Measurements from ENCODE around the gene CAPN13. TPM values are rescaled to one million over a fixed set of nuclear protein-coding genes. Genes with fewer than 3 reads are reported as not detected.

The CAPN13 gene
- total and polyA plus RNA-seq, 2 experiments from 2014 or later = 0.50 to 0.94 TPM

DNA sequence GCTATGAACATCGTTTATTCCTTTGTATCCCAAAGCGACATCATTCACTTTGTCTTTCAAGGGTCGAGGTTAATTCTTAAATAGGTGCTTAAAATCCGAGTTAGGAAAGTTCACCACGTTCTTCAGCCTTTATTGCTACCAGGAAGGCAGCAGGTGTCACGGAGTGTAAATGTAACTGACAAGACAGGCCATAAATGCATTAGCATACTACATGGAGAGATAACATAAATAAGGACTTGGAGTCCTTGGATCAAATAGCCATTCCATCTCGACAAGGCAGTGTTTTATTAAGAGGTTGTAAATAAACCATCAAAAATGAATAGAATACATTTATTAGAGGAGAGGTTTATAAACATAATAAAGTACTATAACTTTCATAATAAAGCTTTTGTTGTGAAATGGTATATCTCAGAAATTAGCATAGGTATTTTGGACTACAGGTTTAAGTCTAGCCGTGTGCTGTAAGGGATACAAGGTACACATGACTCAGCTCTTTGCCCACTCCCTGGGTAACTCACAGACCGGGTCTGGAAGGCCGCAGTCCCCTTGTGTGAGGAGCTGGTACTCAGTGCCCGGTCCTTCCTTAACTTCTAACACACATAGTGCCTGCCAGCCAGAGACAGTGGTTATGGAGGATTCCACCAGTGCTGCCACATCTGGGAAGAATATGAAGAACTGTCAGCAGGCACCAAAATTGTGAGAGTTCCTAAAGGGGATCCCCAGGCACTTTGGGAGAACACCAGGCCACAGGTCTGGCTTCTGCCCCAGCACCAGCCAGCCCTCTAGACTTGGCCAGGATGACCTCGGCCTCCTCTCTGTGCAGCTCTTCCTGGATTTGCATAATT is 29.4 kb downstream of the CAPN13 start:
- Histone ChIP-seq H3K27me3 (ENCODE audit: insufficient read depth) (no peaks in the 10 kb centered on the region), H4K20me1 (replicated peaks; ENCODE audit: insufficient read depth) (no peaks in the 10 kb centered on the region), H2AFZ (no peak overlapping the region), H3K4me2 (no peak overlapping the region), H3K36me3 (ENCODE audit: insufficient read depth) (no peaks in the 10 kb centered on the region), H3K4me3 (no peak overlapping the region), H3K27ac (ENCODE audit: low read depth) (no peak overlapping the region), H3K4me1 (ENCODE audit: insufficient read depth) (no peaks in the 10 kb centered on the region), H3K9me2 (ENCODE audit: insufficient read depth) (peaks cover 7% of the 10 kb centered on the region; the same call in 1 of the 2 replicates), H3K79me2 (replicated peaks; ENCODE audit: insufficient read depth) (no peaks in the 10 kb centered on the region), H3F3A (replicated peaks; ENCODE audit: low read depth) (no peaks in the 10 kb centered on the region)
- Mint-ChIP-seq H3K27me3 (ENCODE audit: insufficient read depth, low read depth, poor library complexity) (no peaks in the 10 kb centered on the region), H3K9me3 (no peaks in the 10 kb centered on the region), H3K4me1 (peaks cover 2% of the 10 kb centered on the region; the same call in 1 of the 3 replicates), H3K36me3 (ENCODE audit: low read depth) (no peaks in the 10 kb centered on the region; the same call in 2 of the 3 replicates), H3K4me3 (no peak overlapping the region), H3K27ac (peak overlapping the region; percentile 74; the same call in 1 of the 2 replicates)
- ATAC-seq (no peak), DNase-seq (ENCODE audit: low spot score) (no peak)
- TF ChIP-seq, protein P1, sequence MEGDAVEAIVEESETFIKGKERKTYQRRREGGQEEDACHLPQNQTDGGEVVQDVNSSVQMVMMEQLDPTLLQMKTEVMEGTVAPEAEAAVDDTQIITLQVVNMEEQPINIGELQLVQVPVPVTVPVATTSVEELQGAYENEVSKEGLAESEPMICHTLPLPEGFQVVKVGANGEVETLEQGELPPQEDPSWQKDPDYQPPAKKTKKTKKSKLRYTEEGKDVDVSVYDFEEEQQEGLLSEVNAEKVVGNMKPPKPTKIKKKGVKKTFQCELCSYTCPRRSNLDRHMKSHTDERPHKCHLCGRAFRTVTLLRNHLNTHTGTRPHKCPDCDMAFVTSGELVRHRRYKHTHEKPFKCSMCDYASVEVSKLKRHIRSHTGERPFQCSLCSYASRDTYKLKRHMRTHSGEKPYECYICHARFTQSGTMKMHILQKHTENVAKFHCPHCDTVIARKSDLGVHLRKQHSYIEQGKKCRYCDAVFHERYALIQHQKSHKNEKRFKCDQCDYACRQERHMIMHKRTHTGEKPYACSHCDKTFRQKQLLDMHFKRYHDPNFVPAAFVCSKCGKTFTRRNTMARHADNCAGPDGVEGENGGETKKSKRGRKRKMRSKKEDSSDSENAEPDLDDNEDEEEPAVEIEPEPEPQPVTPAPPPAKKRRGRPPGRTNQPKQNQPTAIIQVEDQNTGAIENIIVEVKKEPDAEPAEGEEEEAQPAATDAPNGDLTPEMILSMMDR (conservative IDR thresholded peaks at IDR 0.05; ENCODE audit: low read depth in 2 of 2) = no peak
- TF ChIP-seq JUNB (IDR thresholded peaks at IDR 0.05; ENCODE audit: unreplicated experiment) (no peak), STAT1 (IDR thresholded peaks at IDR 0.05; ENCODE audit: unreplicated experiment) (no peak), ZNF331 (CRISPR knock-in tag; IDR thresholded peaks at IDR 0.05; ENCODE audit: low read depth) (no peak), EZH2phosphoT487 (IDR thresholded peaks at IDR 0.05; ENCODE audit: unreplicated experiment) (no peak), EZH2 (IDR thresholded peaks at IDR 0.05; ENCODE audit: low read depth, unreplicated experiment) (no peak), POLR2AphosphoS5 (IDR thresholded peaks at IDR 0.05; ENCODE audit: low read depth) (no peak), CREB1 (CRISPR knock-in tag; IDR thresholded peaks at IDR 0.05; ENCODE audit: low read depth) (no peak)
- TF ChIP-seq, protein P2, sequence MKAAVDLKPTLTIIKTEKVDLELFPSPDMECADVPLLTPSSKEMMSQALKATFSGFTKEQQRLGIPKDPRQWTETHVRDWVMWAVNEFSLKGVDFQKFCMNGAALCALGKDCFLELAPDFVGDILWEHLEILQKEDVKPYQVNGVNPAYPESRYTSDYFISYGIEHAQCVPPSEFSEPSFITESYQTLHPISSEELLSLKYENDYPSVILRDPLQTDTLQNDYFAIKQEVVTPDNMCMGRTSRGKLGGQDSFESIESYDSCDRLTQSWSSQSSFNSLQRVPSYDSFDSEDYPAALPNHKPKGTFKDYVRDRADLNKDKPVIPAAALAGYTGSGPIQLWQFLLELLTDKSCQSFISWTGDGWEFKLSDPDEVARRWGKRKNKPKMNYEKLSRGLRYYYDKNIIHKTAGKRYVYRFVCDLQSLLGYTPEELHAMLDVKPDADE (IDR thresholded peaks at IDR 0.05) = no peak
- TF ChIP-seq, protein P3, sequence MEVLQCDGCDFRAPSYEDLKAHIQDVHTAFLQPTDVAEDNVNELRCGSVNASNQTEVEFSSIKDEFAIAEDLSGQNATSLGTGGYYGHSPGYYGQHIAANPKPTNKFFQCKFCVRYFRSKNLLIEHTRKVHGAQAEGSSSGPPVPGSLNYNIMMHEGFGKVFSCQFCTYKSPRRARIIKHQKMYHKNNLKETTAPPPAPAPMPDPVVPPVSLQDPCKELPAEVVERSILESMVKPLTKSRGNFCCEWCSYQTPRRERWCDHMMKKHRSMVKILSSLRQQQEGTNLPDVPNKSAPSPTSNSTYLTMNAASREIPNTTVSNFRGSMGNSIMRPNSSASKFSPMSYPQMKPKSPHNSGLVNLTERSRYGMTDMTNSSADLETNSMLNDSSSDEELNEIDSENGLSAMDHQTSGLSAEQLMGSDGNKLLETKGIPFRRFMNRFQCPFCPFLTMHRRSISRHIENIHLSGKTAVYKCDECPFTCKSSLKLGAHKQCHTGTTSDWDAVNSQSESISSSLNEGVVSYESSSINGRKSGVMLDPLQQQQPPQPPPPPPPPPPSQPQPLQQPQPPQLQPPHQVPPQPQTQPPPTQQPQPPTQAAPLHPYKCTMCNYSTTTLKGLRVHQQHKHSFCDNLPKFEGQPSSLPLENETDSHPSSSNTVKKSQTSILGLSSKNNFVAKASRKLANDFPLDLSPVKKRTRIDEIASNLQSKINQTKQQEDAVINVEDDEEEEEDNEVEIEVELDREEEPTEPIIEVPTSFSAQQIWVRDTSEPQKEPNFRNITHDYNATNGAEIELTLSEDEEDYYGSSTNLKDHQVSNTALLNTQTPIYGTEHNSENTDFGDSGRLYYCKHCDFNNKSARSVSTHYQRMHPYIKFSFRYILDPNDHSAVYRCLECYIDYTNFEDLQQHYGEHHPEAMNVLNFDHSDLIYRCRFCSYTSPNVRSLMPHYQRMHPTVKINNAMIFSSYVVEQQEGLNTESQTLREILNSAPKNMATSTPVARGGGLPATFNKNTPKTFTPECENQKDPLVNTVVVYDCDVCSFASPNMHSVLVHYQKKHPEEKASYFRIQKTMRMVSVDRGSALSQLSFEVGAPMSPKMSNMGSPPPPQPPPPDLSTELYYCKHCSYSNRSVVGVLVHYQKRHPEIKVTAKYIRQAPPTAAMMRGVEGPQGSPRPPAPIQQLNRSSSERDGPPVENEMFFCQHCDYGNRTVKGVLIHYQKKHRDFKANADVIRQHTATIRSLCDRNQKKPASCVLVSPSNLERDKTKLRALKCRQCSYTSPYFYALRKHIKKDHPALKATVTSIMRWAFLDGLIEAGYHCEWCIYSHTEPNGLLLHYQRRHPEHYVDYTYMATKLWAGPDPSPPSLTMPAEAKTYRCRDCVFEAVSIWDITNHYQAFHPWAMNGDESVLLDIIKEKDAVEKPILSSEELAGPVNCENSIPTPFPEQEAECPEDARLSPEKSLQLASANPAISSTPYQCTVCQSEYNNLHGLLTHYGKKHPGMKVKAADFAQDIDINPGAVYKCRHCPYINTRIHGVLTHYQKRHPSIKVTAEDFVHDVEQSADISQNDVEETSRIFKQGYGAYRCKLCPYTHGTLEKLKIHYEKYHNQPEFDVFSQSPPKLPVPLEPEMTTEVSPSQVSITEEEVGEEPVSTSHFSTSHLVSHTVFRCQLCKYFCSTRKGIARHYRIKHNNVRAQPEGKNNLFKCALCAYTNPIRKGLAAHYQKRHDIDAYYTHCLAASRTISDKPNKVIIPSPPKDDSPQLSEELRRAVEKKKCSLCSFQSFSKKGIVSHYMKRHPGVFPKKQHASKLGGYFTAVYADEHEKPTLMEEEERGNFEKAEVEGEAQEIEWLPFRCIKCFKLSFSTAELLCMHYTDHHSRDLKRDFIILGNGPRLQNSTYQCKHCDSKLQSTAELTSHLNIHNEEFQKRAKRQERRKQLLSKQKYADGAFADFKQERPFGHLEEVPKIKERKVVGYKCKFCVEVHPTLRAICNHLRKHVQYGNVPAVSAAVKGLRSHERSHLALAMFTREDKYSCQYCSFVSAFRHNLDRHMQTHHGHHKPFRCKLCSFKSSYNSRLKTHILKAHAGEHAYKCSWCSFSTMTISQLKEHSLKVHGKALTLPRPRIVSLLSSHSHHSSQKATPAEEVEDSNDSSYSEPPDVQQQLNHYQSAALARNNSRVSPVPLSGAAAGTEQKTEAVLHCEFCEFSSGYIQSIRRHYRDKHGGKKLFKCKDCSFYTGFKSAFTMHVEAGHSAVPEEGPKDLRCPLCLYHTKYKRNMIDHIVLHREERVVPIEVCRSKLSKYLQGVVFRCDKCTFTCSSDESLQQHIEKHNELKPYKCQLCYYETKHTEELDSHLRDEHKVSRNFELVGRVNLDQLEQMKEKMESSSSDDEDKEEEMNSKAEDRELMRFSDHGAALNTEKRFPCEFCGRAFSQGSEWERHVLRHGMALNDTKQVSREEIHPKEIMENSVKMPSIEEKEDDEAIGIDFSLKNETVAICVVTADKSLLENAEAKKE (CRISPR knock-in tag; IDR thresholded peaks at IDR 0.05) = no peak
- TF ChIP-seq, protein P4, sequence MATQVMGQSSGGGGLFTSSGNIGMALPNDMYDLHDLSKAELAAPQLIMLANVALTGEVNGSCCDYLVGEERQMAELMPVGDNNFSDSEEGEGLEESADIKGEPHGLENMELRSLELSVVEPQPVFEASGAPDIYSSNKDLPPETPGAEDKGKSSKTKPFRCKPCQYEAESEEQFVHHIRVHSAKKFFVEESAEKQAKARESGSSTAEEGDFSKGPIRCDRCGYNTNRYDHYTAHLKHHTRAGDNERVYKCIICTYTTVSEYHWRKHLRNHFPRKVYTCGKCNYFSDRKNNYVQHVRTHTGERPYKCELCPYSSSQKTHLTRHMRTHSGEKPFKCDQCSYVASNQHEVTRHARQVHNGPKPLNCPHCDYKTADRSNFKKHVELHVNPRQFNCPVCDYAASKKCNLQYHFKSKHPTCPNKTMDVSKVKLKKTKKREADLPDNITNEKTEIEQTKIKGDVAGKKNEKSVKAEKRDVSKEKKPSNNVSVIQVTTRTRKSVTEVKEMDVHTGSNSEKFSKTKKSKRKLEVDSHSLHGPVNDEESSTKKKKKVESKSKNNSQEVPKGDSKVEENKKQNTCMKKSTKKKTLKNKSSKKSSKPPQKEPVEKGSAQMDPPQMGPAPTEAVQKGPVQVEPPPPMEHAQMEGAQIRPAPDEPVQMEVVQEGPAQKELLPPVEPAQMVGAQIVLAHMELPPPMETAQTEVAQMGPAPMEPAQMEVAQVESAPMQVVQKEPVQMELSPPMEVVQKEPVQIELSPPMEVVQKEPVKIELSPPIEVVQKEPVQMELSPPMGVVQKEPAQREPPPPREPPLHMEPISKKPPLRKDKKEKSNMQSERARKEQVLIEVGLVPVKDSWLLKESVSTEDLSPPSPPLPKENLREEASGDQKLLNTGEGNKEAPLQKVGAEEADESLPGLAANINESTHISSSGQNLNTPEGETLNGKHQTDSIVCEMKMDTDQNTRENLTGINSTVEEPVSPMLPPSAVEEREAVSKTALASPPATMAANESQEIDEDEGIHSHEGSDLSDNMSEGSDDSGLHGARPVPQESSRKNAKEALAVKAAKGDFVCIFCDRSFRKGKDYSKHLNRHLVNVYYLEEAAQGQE (IDR thresholded peaks at IDR 0.05; ENCODE audit: unreplicated experiment) = no peak
